HG02623 (cell line): Measurements from ENCODE around the gene SPEG.
"Not testable (repeated sequence)": the region's sequence is repeated elsewhere in the genome, so short reads cannot be mapped to it uniquely, and the experiment has no call there.

Experiments used
- ATAC-seq: cut with Tn5 transposase; IDR thresholded peaks from one replicate; pipeline ENCODE4 v1.9.1; 2021; ENCODE audit warnings: moderate library complexity; ENCODE audit not compliant: unreplicated experiment

SPEG gene

DNA sequence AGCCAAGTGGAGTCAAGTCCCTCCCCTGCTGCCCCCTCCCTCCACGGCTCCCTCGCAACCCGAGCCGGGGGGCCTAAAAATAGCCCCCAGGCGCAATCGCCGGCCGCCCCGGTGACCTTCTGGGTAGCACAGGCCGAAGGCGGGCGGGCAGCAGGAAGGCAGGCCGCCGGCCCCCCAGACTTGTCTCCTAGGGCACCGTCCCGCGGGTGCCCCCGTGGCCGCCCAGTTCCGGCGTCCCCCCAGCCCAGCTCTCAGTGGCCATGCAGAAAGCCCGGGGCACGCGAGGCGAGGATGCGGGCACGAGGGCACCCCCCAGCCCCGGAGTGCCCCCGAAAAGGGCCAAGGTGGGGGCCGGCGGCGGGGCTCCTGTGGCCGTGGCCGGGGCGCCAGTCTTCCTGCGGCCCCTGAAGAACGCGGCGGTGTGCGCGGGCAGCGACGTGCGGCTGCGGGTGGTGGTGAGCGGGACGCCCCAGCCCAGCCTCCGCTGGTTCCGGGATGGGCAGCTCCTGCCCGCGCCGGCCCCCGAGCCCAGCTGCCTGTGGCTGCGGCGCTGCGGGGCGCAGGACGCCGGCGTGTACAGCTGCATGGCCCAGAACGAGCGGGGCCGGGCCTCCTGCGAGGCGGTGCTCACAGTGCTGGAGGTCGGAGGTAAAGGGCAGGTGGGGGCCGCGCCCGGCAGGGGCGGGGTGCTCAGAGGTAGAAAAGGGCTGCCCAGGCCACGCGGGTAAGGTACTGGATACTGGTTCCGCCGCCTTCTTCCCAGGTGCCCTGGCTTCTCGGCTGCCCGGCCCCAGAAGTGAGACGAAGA lies at the start of gene SPEG:
Gene SPEG (plus strand): TSS at position 126 of the 808 bp plus-strand sequence. CDS start 135 bp downstream, at position 261.
- ATAC-seq: no peak

DNA sequence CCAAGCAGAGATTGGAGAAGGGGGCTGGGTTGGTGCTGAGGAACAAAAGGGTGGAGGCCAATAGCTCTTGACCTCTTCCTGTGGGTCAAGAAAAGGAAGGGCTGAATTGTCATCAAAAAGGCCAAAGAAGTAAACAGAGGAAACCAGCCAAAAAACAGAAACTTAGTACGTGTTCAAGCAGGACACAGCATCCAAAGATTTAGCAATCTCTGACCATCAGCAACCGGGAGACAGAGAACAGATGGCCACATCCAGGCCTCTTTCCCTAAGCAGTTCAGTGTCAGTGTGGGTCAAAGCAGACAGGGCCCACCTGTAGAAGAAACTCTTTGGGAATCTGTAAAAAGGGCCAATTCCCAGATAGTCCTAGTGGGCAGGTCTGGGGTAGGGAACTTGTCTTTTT lies 49.8 kb upstream of the SPEG start:
- ATAC-seq: no peak

DNA sequence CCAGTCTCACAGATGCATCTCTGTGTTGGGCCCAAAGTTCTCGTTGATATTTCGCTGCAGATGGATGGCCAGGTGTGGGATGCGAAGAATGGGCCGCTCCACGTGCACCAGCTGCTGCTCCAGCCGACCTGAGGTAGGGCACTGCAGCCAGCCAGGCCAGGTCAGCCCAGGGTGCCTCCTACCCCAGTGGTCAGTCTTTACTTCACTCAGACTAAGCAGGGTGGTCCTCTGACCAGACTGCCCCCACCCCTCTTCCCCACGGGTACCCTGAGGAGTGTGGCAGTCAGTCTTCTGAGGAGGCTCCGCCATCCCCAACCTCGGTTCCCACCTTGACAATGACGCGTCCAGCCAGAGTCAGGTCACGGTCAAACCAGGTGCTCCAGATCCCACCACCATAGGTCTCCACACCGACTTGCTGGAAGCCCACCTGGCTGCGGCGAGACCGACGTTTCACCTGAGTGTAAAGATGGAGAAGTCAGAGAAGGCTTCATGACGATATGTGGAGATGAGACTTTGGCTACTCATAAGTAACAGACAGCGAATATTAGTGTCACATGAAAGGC lies 48.6 kb upstream of the SPEG start:
- ATAC-seq: no peak

DNA sequence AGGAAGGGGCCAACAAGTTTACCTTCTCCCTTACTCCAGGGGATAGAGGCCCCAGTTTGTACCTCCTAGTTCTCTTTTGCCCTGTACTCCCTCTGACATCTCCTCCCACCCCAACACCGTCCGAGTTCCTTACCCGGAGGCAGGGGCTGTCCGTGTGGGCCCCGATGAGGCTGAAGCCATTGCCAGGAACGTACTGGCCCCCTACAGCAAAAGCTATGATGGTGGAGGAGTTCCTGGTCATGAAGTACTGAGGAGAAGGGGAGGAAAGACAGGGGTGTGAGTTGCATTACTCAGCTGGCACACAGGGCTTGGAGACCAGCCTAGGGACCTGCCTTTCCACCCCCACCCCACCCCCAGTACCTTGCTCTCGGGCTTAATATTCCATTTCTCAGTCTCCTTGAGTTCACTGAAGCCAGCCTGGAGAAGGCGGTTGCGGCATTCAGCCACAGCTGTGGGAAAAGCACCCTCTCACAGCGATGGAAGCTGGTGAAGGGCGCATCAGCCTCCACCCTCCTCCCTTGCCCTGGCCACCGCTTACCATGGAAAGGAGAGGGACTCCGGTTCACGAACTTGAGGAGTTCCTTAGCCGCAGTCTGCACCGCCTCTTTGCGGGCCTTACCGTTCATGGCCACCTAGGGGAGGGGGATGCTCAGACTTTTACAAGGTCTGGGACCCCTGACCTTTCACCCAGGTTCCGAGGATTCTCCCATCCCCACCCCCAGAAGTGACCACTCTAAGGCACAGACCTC lies 47.9 kb upstream of the SPEG start:
- ATAC-seq: no peak

DNA sequence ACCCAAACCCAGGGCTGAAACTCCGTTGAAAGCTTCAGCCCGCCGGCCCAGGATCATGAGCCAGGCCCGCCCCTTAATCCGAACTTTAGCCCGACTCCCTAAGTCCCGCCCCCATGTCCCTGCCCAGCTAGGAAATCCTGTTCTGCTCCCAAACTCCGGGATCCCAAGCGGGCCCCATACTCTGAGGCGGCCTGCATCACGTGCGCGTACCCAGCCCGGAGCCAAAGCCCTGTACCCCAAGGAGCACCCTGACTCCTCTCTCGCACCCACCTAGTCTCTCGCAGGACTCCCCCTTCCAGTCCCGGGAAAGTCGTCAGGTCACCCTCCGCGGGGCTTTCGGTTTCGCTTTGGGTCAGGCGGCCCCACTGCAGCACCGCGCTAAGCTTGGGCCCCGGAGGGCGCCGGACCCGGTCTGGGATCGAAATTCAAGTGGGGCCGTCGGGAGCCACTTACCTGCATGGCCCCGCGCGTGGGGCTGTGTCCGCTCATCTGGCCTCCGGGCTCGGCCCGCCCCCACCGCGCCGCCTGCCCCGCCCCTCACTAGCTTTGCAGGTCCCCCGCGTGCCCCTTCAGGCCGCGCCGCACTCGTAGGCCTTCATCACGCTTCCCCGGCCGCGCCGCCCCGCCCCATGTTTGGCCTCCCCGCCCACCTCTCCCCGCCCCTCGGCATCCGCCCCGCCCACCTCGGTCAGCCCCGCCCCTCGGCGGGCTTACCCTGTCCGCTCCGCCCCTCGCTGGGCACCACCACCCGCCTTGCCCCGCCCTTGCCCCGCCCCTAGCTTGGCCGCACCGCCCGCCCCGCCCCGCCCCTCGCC lies 47.1 kb upstream of the SPEG start, which contains the start of gene DNPEP:
Gene DNPEP (minus strand): TSS at position 607 of the 815 bp plus-strand sequence. CDS start 118 bp downstream, at position 489.
- ATAC-seq: peak; percentile 44

DNA sequence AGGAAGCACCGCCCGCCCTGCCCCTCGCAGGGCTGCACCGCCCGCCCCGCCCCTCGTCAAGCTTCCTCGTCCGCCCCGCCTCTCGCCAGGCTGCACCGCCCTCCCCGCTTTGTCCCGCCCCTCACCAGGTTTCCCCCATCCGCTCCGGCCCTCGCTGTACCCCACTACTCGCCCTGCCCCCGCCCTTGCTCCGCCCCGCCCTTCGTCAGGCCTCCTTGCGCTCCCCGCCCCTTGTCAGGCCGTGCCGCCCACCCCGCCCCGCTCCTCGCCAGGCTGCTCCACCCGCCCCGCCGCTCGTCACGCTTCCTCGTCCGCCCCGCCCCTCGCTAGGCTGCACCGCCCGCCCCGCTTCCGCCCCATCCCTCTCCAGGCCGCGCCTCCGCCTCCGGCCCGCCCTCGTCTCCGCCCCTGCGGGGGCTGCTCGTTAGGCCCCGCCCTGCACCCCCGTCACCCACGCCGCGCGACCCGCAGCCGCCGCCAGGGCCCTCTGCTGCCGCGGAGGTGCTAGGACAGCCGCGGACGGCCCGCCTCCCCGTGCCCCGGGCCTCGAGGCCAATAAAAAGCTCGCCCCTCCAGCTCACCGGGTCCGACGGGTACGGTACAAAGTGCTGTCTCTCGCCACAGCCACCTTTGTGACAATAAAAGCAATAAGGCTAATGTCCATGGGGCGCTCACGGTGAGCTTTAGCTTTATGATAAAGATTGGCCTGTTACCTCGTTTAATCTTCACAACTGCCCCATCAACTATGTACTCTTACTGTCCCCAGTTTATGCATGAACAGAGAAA lies 46.3 kb upstream of the SPEG start:
- ATAC-seq: peak; percentile 76

DNA sequence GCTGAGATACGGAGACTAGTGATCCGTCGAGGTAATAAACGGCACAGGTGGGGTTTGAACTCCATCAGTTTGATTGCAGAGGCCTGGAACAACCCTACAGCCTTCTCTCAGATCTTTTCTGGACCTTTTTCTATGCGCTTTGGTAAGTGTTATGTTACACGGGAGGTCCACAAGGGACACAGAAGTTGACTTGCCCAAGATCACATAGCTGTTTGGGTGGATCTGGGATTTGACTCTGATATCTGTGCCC lies 45.8 kb upstream of the SPEG start:
- ATAC-seq: no peak

DNA sequence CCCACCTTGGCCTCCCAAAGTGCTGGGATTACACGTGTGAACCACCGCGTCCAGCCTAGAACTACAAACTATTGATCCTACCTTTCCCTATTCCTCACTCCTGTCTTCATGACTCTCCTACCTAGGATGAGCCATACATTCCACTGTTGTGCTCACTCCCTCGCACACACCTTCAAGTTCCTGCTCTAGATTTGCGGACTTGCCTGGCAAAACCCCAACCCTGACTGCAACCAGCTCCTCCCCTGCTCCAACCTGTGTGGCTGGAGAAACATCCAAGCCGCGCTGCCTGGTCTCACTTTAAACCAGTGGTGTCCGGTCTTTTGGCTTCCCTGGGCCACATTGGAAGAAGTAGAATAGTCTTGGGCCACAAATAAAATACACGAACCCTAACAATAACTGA lies 41.9 kb upstream of the SPEG start:
- no peak for ATAC-seq

DNA sequence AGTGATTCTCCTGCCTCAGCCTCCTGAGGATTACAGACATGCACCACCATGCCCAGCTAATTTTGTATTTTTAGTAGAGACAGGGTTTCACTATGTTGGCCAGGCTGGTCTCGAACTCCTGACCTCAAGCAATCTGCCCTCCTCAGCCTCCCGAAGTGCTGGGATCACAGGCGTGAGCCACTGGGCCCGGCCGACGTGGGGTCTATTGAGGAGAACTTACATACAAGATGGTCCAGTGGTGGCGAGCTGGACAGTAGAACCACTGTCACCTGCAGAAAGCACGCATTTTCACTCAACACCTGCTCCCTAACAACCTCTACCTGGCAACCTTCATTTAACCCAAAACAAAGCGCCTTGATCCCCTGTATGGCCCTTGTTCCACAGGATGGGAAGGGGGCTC lies 39.6 kb upstream of the SPEG start:
- not testable (repeated sequence) for ATAC-seq

DNA sequence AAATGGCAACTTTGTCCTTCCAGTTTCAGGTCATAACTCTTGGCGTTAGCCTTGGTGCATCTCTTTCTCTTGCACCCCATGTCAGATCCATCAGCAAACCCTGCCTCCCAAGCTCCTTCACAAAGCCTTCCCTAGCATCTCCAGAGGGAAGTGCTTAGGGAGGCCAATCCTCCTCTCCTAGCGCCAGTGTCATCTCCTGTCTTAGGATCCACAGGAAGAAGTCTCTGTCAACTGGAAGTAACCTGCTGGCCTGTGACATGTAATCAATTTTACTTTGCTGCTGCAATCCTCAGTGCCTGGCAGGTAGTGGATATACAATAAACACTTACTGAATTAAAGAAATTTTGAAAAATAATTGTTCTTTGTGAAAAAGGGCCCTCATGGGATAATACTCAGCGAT lies 39.0 kb upstream of the SPEG start:
- no peak for ATAC-seq

DNA sequence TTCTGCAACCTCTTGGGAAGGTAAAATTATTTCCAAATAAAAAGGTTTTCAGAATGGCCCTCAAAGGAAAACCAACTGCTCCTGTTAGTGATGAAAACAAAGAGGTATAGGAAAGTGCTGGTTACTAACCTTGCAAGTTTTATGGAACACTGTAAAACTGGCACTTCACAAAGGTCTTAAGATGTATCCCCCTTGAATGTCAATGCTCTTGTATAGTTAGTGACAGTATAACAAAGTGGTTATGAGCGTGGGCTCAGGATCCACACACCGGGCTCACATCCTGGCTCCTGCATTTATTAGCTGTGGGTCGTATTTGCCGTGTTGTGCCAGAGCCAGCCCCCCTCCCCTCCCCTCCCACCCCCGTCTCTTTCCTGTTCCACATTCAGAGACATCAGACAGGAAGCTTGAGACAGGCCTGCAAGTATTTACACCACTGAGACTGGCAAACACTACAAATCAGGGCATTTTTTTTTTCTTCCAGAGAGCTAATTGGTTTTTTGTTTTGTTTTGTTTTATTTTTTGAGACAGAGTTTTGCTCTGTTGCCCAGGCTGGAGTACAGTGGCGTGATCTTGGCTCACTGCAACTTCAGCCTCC lies 37.7 kb upstream of the SPEG start:
- no peak for ATAC-seq

DNA sequence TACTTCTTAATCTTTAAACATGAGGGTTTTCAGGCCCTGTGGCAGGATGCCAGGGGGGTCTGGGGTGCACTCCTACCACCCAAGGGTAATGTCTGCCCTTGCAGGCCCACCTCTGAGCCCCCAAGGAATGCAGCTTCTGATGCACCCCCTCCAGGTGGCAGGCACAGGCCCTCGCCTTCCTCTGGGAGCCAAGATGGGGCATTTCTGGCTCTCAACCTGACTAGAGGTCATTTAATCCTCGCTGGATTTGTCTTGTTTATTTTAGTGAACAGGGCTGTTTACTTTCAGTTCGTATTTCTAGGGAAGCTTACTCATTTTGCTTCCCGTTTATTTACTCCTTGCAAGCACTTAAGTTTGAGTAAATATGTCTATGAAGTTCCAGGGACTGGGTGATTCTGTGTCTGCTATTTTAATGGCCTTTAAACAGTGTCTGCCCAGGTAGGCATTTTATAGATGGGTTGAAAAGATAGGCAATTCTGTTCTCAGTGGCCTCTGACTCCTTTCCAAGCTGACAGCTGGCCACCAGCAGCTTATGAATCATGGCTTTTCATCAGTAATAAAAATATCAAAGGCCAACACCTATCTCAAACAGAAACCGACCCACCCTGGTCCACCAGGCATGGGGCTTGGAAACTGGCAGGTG lies 35.8 kb upstream of the SPEG start:
- no peak for ATAC-seq

DNA sequence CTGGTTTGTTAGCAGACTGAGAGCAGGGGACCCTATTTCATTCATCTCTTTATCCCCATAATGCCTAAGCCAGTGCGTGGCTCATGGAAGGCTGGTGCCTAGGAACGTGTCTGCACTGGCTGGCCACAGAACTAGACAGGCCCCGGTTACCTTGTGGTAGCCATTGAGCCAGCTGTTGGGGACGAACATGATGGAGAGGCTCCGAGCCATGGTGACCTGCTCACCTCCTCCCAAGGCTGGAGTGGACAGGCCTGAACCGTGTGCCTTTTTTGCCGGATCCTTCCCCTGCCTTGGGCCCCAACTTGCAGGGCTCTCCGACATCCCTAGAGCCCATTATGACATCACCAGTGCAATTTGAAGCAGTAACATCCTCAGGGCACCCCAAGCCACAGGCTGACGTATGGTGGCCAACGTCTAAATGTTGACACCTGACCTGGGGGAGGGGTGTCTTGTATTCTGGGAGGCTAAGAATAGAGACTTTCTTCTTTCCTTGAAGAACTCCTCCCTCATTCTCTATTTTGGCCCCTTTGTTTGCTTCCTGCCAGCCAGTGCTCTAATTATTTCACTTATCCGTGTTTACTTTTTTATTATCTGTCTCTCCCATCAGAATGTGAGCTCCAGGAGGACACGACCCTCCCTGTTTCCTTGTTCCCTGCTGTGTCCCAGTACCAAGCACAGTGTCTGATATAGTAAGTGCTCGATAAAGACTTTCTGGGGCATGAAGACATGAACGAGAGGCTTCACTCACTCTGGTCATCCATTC lies 34.7 kb upstream of the SPEG start:
- no peak for ATAC-seq

DNA sequence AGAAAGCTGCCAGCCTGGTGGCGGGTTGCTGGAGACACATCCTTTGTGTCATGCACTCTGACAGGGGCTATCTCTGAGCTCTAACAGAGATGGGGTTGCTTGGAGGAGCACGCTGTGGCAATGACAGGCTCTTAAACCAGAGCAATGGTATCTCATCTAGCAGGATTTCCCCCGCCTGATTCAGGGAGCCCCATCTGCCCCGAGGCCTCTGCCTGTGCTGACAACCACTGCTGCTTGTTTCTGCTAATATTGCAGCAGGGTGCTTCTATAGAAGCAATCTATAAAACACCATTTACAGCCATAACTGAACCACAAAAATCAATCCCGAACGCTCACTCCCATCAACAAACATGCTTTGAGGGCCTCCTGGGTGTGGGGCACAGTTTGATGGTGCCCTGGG lies 34.1 kb upstream of the SPEG start:
- ATAC-seq: no peak

DNA sequence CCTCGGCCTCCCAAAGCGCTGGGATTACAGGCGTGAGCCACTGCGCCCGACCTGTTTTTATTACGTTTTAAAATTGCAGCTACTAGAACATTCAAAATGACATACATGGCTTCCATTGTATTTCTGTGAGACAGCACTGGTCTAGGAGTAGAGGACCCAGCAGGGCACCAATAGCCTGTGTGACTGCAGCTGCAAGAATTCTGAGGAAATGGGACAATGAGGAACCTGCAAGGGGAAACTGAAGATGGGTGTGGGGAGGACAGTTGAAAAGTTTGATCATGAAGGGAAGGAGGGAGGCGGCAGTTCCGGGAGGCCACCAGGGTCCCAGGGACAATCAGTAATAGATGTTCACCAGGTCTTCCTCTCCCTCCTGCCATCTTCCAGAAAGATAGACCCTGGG lies 33.0 kb upstream of the SPEG start:
- ATAC-seq: no peak

DNA sequence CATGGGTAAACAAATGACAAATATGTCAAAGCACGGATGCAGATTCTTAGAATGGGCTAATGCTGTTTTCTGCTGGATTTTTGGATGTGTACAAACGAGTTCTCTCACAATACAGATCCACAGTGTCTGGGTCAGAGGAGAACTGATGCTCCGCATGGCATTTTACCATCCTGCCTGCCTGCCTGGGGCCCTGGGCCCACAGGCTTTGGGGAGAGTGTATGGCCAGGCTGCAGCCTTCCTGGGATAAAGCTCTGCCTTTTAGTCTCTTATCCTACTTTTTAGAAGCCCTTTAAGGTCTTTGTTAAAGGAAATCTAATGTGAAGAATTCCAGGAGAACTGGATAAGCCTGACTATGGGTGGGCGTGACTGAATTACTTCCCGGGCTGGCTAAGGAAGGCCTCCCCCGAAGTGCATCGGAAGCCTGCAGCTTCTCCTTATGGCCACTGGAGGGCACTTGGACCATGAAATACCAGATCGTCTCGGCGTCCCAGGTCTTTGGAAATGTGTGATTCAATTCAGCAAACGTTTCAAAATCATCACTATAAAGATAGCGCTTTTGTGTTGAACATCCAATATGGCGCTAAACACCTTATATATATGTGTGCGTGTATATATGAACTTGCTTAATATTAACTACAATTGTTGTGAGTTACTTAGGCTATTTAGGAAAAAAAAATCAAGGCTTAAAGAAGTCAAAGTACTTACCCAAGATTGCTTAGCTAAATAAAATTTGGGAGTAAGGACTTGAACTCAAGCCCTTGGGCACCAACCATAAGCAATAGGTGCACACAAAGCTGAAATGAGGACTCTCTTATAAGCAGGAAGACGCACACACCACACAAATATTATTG lies 31.8 kb upstream of the SPEG start:
- no peak for ATAC-seq

DNA sequence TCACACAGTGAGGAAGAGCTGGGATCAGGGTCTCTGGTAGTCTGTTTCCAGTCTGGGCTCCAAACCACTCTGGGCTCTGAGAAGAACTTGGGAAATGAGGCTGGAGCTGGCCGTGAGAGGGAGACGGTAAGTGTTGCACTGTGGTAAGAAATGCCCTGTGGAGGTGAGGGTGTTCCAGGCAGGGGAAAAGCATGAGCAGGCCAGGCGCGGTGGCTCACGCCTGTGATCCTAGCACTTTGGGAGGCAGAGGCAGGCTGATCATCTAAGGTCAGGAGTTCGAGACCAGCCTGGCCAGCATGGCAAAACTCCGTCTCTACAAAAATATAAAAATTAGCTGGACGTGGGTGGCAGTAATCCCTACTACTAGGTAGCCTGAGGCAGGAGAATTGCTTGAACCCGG lies 30.8 kb upstream of the SPEG start:
- no peak for ATAC-seq

DNA sequence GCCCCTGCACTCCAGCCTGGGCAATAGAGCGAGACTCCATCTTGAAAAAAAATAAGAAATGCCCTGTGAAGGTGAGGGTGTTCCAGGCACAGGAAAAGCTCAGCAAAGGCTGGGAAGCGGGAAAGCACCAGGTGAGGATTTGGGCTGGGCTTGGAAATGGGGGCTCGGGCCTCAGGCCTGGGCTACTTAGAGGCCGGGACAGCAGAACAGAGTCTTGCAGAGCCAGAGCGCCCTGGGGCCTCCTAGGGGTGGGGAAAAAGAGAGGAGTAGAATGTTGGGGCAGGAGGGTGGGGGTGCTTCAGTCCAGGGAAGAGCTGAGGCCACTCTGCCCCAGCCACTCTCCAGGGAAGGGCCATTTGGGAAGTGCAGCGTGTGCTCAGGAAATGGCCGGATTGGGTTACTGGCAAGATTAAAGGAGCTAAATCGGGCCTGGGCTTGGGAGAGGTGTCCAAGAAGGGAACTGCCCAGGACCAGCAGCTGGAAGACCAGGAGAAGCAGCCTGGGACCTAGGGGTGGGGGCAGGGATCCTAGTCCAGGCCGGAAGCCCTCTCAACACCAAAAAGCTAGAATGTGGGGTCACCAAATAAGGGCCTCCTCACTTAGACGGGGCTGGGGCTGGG lies 30.2 kb upstream of the SPEG start:
- no peak for ATAC-seq
